ENCODE results near the gene SOX11.
"Not testable (repeated sequence)": the region's sequence is repeated elsewhere in the genome, so short reads cannot be mapped to it uniquely, and the experiment has no call there.

Gene SOX11

DNA sequence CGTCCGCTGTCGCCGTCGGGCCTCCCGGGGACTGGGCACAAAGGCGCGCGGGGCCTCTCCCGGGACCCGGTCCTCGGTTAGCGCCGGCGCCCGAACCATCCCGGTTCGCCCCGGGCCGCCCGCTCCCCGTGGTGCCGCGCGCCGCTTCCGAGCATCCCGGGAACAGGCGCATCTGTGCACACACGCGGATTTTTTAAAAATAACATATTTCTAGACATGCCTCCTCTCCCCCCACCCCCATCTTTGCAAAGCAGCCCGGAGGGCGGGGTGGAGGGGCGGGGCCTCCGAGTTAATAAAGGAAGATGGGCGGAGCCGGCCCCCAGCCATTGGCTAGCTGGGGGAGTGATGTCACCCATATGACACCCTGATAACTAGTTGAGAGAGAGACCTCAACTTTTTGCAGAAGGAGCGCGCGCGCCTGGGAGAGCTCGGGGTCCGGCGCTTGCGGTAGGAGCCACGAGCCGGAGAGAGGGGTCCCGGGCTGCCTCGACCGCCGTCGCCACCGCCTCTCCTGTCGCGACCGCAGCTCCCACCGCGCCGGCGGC, at the start of gene SOX11:
SOX11 (plus strand) TSS at position 400 of the 545 bp plus-strand sequence. CDS start 338 bp downstream, outside the sequence.
- TF ChIP-seq CTCF (IDR thresholded peaks at IDR 0.05): no peak
- H3K27me3 ChIP-seq: peaks cover 95% of the 10 kb centered on the region
- no peak within 1 kb of the TSS for H3K4me3 ChIP-seq (ENCODE audit: low read depth in 1 of 2, low read length in 1 of 2)
- H3K9me3 ChIP-seq: no peaks in the 10 kb centered on the region
- H3K4me1 ChIP-seq (ENCODE audit: control insufficient read depth in 1 of 2, insufficient read depth in 1 of 2, low read depth in 1 of 2, low read length in 1 of 2): no peaks in the 10 kb centered on the region
- H3K36me3 ChIP-seq: no peaks in the 10 kb centered on the region
- no peak within 1 kb of the TSS for H3K27ac ChIP-seq

- H3K27ac ChIP-seq; H3K4me1 ChIP-seq (ENCODE audit: control insufficient read depth in 1 of 2, insufficient read depth in 1 of 2, low read depth in 1 of 2, low read length in 1 of 2); H3K9me3 ChIP-seq; H3K27me3 ChIP-seq; H3K36me3 ChIP-seq; H3K4me3 ChIP-seq (ENCODE audit: low read depth in 1 of 2, low read length in 1 of 2): not testable (repeated sequence)
These were observed 39.5 kb upstream of the SOX11 start for GRCh38 chr2:5652734-5653133.

GRCh38 chr2:5653756-5654155, 38.4 kb upstream of the SOX11 start:
- not testable (repeated sequence) for H3K27me3 ChIP-seq; H3K27ac ChIP-seq; H3K9me3 ChIP-seq; H3K4me1 ChIP-seq (ENCODE audit: control insufficient read depth in 1 of 2, insufficient read depth in 1 of 2, low read depth in 1 of 2, low read length in 1 of 2); H3K36me3 ChIP-seq; H3K4me3 ChIP-seq (ENCODE audit: low read depth in 1 of 2, low read length in 1 of 2)

- H3K27ac ChIP-seq: no peak overlapping the region
- H3K27me3 ChIP-seq: no peaks in the 10 kb centered on the region
- TF ChIP-seq CTCF (IDR thresholded peaks at IDR 0.05): no peak
- no peaks in the 10 kb centered on the region for H3K36me3 ChIP-seq
- H3K4me3 ChIP-seq (ENCODE audit: low read depth in 1 of 2, low read length in 1 of 2): no peak overlapping the region
- no peaks in the 10 kb centered on the region for H3K9me3 ChIP-seq
- no peaks in the 10 kb centered on the region for H3K4me1 ChIP-seq (ENCODE audit: control insufficient read depth in 1 of 2, insufficient read depth in 1 of 2, low read depth in 1 of 2, low read length in 1 of 2)
These were observed 35.0 kb upstream of the SOX11 start for GRCh38 chr2:5657231-5657630.

GRCh38 chr2:5660591-5660990, 31.6 kb upstream of the SOX11 start:
- TF ChIP-seq CTCF (IDR thresholded peaks at IDR 0.05): no peak
- H3K36me3 ChIP-seq: no peaks in the 10 kb centered on the region
- H3K4me1 ChIP-seq (ENCODE audit: control insufficient read depth in 1 of 2, insufficient read depth in 1 of 2, low read depth in 1 of 2, low read length in 1 of 2): no peaks in the 10 kb centered on the region
- H3K27me3 ChIP-seq: no peaks in the 10 kb centered on the region
- H3K4me3 ChIP-seq (ENCODE audit: low read depth in 1 of 2, low read length in 1 of 2): no peak overlapping the region
- no peak overlapping the region for H3K27ac ChIP-seq
- H3K9me3 ChIP-seq: no peaks in the 10 kb centered on the region

DNA sequence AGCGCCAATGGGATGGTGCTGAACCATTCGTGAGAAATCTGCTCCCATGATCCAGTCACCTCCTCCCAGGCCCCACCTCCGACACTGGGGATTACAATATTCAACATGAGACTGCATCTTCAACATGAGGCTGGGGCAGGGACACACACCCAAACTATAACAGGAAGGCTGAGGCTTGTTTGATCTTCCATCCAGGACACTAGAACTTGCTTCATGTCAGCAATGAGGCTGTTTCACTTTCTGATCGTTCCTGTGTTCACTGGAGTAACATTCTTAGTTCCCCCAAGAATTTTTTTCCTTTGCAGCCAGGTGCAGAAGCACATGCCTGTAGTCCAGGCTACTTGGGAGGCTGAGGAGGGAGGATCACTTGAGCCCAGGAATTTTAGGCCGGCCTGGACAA, 30.8 kb upstream of the SOX11 start:
- no peak for TF ChIP-seq CTCF (IDR thresholded peaks at IDR 0.05)
- no peak overlapping the region for H3K27ac ChIP-seq

DNA sequence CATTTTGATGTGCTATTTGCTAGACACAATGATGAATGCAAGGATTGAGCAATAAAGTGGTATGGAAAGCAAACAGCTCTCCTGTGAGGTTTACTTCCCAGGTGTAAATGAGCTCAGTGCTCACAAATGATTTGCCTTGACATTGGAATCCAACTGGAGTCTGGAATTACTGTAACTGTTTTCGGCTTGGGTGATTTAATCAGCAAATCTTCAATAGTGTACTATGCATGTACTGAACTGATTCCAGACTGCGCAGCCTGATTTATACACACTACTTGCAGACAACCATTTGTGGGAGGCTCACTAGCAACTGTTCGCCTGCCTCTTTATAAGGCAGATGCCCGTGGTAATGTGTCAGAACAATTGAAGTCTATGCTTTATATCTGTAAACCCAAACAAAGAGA, 27.9 kb upstream of the SOX11 start:
- no peak overlapping the region for H3K4me3 ChIP-seq (ENCODE audit: low read depth in 1 of 2, low read length in 1 of 2)
- TF ChIP-seq CTCF (IDR thresholded peaks at IDR 0.05): no peak

More for the DNA sequence above, 30.8 kb upstream of the SOX11 start:
- H3K4me3 ChIP-seq (ENCODE audit: low read depth in 1 of 2, low read length in 1 of 2): no peak overlapping the region
- H3K27me3 ChIP-seq: no peaks in the 10 kb centered on the region
- H3K4me1 ChIP-seq (ENCODE audit: control insufficient read depth in 1 of 2, insufficient read depth in 1 of 2, low read depth in 1 of 2, low read length in 1 of 2): no peaks in the 10 kb centered on the region
- H3K36me3 ChIP-seq: no peaks in the 10 kb centered on the region
- no peaks in the 10 kb centered on the region for H3K9me3 ChIP-seq

More for the DNA sequence above, 27.9 kb upstream of the SOX11 start:
- Histone ChIP-seq H3K27ac (no peak overlapping the region), H3K9me3 (no peaks in the 10 kb centered on the region), H3K4me1 (ENCODE audit: control insufficient read depth in 1 of 2, insufficient read depth in 1 of 2, low read depth in 1 of 2, low read length in 1 of 2) (no peaks in the 10 kb centered on the region), H3K36me3 (no peaks in the 10 kb centered on the region), H3K27me3 (no peaks in the 10 kb centered on the region)

Measured in neutrophil (primary cell).